B cell (primary cell): Measurements from ENCODE around the gene IL1RAPL1. TPM values are rescaled to one million over a fixed set of nuclear protein-coding genes. Genes with fewer than 3 reads are reported as not detected.

Experiments
- ATAC-seq: fragments of 200-7000 bp; cut with Tn5 transposase; one replicate; pipeline ENCODE4 v1.10.0; 2021; ENCODE audit warnings: low read depth, mild to moderate bottlenecking, moderate number of reproducible peaks, moderate library complexity
- CTCF ChIA-PET: fragments of 350-600 bp; sonication (Branson Sonifier 250); formaldehyde crosslinking; loops from one replicate; lab custom pipeline; 2021; ENCODE audit warnings: antibody characterized with exemption, inconsistent platforms; lab: Charles Lee
- POLR2A ChIA-PET: fragments of 350-600 bp; sonication (Branson Sonifier 250); formaldehyde crosslinking; loops from one replicate; lab custom pipeline; 2021; ENCODE audit warnings: antibody characterized with exemption; lab: Charles Lee
- DNase-seq: peaks from one replicate; pipeline ENCODE4 v3.0.0; 2013
- H2AFZ ChIP-seq: 2 replicates; pipeline ENCODE4 v1.6.1; 2012; ENCODE audit warnings: mild to moderate bottlenecking, low read depth, low read length; ENCODE audit not compliant: insufficient read depth, poor library complexity, severe bottlenecking
- H3K27ac ChIP-seq, 2 donors: 1 replicate in 1 of 2; 2 replicates in 1 of 2; pipeline ENCODE4 v1.5.1; 2012 to 2013; ENCODE audit warnings: low read length in 2 of 2, mild to moderate bottlenecking in 2 of 2, moderate library complexity in 1 of 2
- H3K27me3 ChIP-seq, 4 experiments: fragments of 200-600 bp in 1 of 4; sonication (generic) in 1 of 4; replicated peaks in 1 of 4; 1 replicate in 2 of 4; 2 replicates in 2 of 4; pipeline versions ENCODE4 v1.6.1 to v1.7.0; 2013 to 2016; ENCODE audit warnings: low read length in 3 of 4, mild to moderate bottlenecking in 2 of 4, mixed read lengths in 1 of 4, moderate library complexity in 1 of 4; ENCODE audit not compliant: insufficient read depth in 4 of 4, control insufficient read depth in 3 of 4; ENCODE audit errors: control extremely low read depth in 1 of 4
- H3K36me3 ChIP-seq, 2 experiments: replicated peaks in 1 of 2; 1 replicate in 1 of 2; 2 replicates in 1 of 2; pipeline versions ENCODE4 v1.6.1 to v1.7.1; 2013; ENCODE audit warnings: low read length in 1 of 2; ENCODE audit not compliant: insufficient read depth in 2 of 2, control insufficient read depth in 1 of 2; ENCODE audit errors: control extremely low read depth in 1 of 2, extremely low read depth in 1 of 2
- H3K4me1 ChIP-seq, 2 donors: fragments of 200-600 bp in 1 of 2; sonication (generic) in 1 of 2; 1 replicate in 1 of 2; 2 replicates in 1 of 2; pipeline versions ENCODE4 v1.5.1 to v1.6.1; 2013 to 2017; ENCODE audit warnings: low read length in 2 of 2; ENCODE audit not compliant: control insufficient read depth in 2 of 2, insufficient read depth in 2 of 2
- H3K4me2 ChIP-seq: replicated peaks from 2 replicates; pipeline ENCODE3; 2012; ENCODE audit warnings: mild to moderate bottlenecking, low read depth, low read length; ENCODE audit not compliant: poor library complexity, severe bottlenecking
- H3K4me3 ChIP-seq, 5 experiments: fragments of 200-600 bp in 1 of 5; sonication (generic) in 1 of 5; 1 replicate in 3 of 5; 2 replicates in 2 of 5; pipeline versions ENCODE4 v1.5.1 to v1.7.0; 2011 to 2016; ENCODE audit warnings: low read length in 4 of 5, mild to moderate bottlenecking in 4 of 5, low read depth in 2 of 5, control low read depth in 1 of 5, moderate library complexity in 1 of 5; ENCODE audit not compliant: insufficient read depth in 1 of 5; ENCODE audit errors: control extremely low read depth in 1 of 5, extremely low read depth in 1 of 5
- H3K79me2 ChIP-seq: fragments of 200-600 bp; sonication (generic); one replicate; pipeline ENCODE4 v1.6.0; 2016; ENCODE audit warnings: low read length; ENCODE audit not compliant: control insufficient read depth, insufficient read depth
- H3K9ac ChIP-seq: fragments of 200-600 bp; sonication (generic); 2 replicates; pipeline ENCODE4 v1.6.1; 2017; ENCODE audit warnings: mild to moderate bottlenecking, low read length, moderate library complexity
- H3K9me3 ChIP-seq, 3 donors: one replicate each; pipeline versions ENCODE4 v1.6.1 to v1.7.1; 2013; ENCODE audit warnings: low read length in 2 of 3; ENCODE audit not compliant: control insufficient read depth in 2 of 3, insufficient read depth in 1 of 3; ENCODE audit errors: control extremely low read depth in 1 of 3
- H4K20me1 ChIP-seq: 2 replicates; pipeline ENCODE4 v1.6.0; 2012; ENCODE audit warnings: mild to moderate bottlenecking, low read length; ENCODE audit not compliant: insufficient read depth, control insufficient read depth, poor library complexity, severe bottlenecking
- H3K27ac Mint-ChIP-seq: one replicate; pipeline ENCODE4 v1.8.0; 2021; ENCODE audit warnings: mixed read lengths
- H3K27me3 Mint-ChIP-seq: one replicate; pipeline ENCODE4 v1.8.0; 2021; ENCODE audit warnings: mixed read lengths
- H3K4me1 Mint-ChIP-seq: one replicate; pipeline ENCODE4 v1.8.0; 2021; ENCODE audit warnings: mixed read lengths
- H3K4me3 Mint-ChIP-seq: one replicate; pipeline ENCODE4 v1.8.0; 2021; ENCODE audit warnings: mixed read lengths
- H3K9me3 Mint-ChIP-seq: one replicate; pipeline ENCODE4 v1.8.0; 2022; ENCODE audit warnings: mixed read lengths; ENCODE audit not compliant: insufficient read depth
- CTCF ChIP-seq: fragments of 200-600 bp; IDR thresholded peaks from one replicate; pipeline ENCODE4 v1.8.0; 2022; ENCODE audit warnings: antibody characterized with exemption, mild to moderate bottlenecking
- EZH2 ChIP-seq: IDR thresholded peaks from 2 replicates; pipeline ENCODE4 v1.6.1; 2012; ENCODE audit warnings: borderline replicate concordance, low read depth, mild to moderate bottlenecking, moderate library complexity, low read length; ENCODE audit not compliant: insufficient read depth, poor library complexity, severe bottlenecking
- WGBS: methylation state at CpG from one replicate; pipeline ENCODE4 v1.1.5; 2013; ENCODE audit warnings: missing lambda C conversion rate; ENCODE audit not compliant: insufficient coverage; 5-methylcytosine and 5-hydroxymethylcytosine counted together
- intact Hi-C: fragments of 100-400 bp; cut with micrococcal nuclease; formaldehyde crosslinking; loops from one replicate; pipeline ENCODE4 v1.10.0; 2022
- polyA plus RNA-seq: library from polyadenylated mRNA; depleted of rRNA; stranded (reverse); fragments of >200 nt; gene quantifications from 2 replicates; pipeline ENCODE4 v1.2.3, GENCODE V29; 2012
- total RNA-seq, 2 donors: library from RNA; stranded (reverse); fragments of 120-200 nt in 1 of 2; gene quantifications; 1 replicate in 1 of 2; 2 replicates in 1 of 2; pipeline versions ENCODE4 v1.2.3 to v1.2.4, GENCODE V29; 2013 to 2022

The IL1RAPL1 gene
- total and polyA plus RNA-seq, 2 donors (not counting 1 experiment from before 2014, with no cell fraction given), result not detected

GRCh38 chrX:29834311-29834710, 1247.1 kb downstream of the IL1RAPL1 start:
- Histone ChIP-seq H3K4me2 (no peak overlapping the region), H3K27ac (no peak overlapping the region), H3K36me3 (no peaks in the 10 kb centered on the region), H3K9me3 (no peaks in the 10 kb centered on the region), H3K4me1 (no peaks in the 10 kb centered on the region), H3K9ac (no peak overlapping the region), H3K4me3 (no peak overlapping the region), H3K27me3 (no peaks in the 10 kb centered on the region), H3K79me2 (no peaks in the 10 kb centered on the region), H2AFZ (no peak overlapping the region), H4K20me1 (no peaks in the 10 kb centered on the region)
- CTCF ChIA-PET, result no interaction called here
- ATAC-seq (no peak), DNase-seq (no peak)
- Mint-ChIP-seq H3K27me3 (no peaks in the 10 kb centered on the region), H3K27ac (no peak overlapping the region), H3K4me3 (no peak overlapping the region), H3K9me3 (no peaks in the 10 kb centered on the region), H3K4me1 (no peaks in the 10 kb centered on the region)
- intact Hi-C loops, result no loop called here
- no CpG with 5 or more reads among the region's 2 CpGs for WGBS
- POLR2A ChIA-PET, result no interaction called here
- TF ChIP-seq EZH2, result no peak
- no peak for TF ChIP-seq CTCF

GRCh38 chrX:29834764-29835163, 1247.5 kb downstream of the IL1RAPL1 start:
- no peaks in the 10 kb centered on the region for H3K36me3 ChIP-seq
- POLR2A ChIA-PET, result no interaction called here
- ATAC-seq (no peak), DNase-seq (no peak)
- H3K27me3 ChIP-seq, result no peaks in the 10 kb centered on the region
- H2AFZ ChIP-seq, result no peak overlapping the region
- H3K9ac ChIP-seq, result no peak overlapping the region
- H4K20me1 ChIP-seq, result no peaks in the 10 kb centered on the region
- CTCF ChIA-PET, result no interaction called here
- no peak overlapping the region for H3K4me3 ChIP-seq
- TF ChIP-seq CTCF (no peak), EZH2 (no peak)
- H3K4me2 ChIP-seq, result no peak overlapping the region
- no peaks in the 10 kb centered on the region for H3K9me3 Mint-ChIP-seq
- H3K9me3 ChIP-seq, result no peaks in the 10 kb centered on the region
- no peak overlapping the region for H3K4me3 Mint-ChIP-seq
- no peaks in the 10 kb centered on the region for H3K79me2 ChIP-seq
- no peaks in the 10 kb centered on the region for H3K4me1 ChIP-seq
- intact Hi-C loops, result no loop called here
- no peak overlapping the region for H3K27ac Mint-ChIP-seq
- no peak overlapping the region for H3K27ac ChIP-seq
- no peaks in the 10 kb centered on the region for H3K4me1 Mint-ChIP-seq
- no peaks in the 10 kb centered on the region for H3K27me3 Mint-ChIP-seq
